ENCODE data around the gene NALF2. TPM values are rescaled to one million over a fixed set of nuclear protein-coding genes. Genes with fewer than 3 reads are reported as not detected.
A peak's percentile ranks its signal among the peaks of the same experiment; 100 is the strongest.

Gene NALF2
- total RNA-seq, 3 donors from 2014 or later: 0.33 to 0.59 TPM; not detected in 1

DNA sequence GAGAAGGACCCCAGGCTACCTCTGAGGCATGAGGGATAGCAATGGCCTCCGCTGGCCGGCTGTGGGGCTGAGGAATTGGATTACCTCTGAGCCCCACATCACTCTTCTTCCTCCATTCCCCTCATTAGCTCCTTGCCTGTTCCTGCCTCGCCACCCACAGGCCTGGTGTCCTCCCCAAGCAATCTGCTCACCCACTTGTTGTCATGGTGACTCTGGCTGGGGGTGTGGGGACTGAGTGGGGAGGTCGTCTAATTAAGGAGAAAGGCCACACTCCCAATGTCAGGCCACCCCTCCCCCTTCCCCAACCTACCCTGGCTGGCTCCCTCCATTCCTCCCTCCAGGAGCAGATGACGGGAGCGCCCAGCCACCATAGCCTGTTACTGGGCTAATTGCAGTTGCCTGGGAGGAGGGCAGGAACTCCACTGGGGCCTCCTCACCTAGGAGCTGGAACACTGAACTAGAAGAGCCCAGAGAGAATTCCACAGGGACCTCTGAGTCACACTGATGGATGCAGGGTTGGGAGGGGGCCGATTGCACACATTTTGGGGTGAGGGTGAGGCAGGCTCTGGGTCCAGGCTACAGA is 20.7 kb downstream of the NALF2 start:
- no peaks in the 10 kb centered on the region for H3K36me3 ChIP-seq
- TF ChIP-seq POLR2A (IDR thresholded peaks at IDR 0.05): no peak
- TF ChIP-seq, protein P1, sequence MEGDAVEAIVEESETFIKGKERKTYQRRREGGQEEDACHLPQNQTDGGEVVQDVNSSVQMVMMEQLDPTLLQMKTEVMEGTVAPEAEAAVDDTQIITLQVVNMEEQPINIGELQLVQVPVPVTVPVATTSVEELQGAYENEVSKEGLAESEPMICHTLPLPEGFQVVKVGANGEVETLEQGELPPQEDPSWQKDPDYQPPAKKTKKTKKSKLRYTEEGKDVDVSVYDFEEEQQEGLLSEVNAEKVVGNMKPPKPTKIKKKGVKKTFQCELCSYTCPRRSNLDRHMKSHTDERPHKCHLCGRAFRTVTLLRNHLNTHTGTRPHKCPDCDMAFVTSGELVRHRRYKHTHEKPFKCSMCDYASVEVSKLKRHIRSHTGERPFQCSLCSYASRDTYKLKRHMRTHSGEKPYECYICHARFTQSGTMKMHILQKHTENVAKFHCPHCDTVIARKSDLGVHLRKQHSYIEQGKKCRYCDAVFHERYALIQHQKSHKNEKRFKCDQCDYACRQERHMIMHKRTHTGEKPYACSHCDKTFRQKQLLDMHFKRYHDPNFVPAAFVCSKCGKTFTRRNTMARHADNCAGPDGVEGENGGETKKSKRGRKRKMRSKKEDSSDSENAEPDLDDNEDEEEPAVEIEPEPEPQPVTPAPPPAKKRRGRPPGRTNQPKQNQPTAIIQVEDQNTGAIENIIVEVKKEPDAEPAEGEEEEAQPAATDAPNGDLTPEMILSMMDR (IDR thresholded peaks at IDR 0.05): no peak
- no peak for TF ChIP-seq POLR2AphosphoS5 (IDR thresholded peaks at IDR 0.05)
- no peaks in the 10 kb centered on the region for H3K9me3 ChIP-seq
- H3K4me3 ChIP-seq: no peak overlapping the region
- intact Hi-C loops (cut with DNase I; ENCODE audit: low total_unique reads): no loop called here
- no peak for DNase-seq (ENCODE audit: low spot score in 2 of 2)
- H3K27me3 ChIP-seq: peaks cover 0 to 90% of the 10 kb centered on the region in 2 donors
- no peaks in the 10 kb centered on the region for H3K4me1 ChIP-seq
- H3K27ac ChIP-seq: no peak overlapping the region

DNA sequence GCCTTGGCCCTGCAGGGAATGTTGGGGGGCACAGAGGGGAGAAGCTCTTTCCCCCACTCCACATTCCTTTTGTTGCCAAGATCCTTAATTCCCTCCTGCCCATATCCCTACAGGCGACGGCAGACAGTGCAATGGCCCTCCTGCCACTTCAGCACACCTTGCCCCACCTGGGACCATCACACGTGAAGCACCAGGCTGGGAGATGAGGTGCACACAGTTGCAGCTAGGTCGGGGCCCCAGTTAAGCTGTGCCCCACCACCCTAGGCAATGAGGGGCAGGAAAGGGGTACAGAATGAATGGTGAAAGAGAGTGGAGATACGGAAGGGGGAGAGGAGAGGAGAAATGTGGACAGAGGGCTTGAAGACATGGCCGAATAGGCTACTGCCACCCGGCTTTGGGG is 26.2 kb downstream of the NALF2 start:
- Histone ChIP-seq H3K9me3 (peaks cover 0 to 7% of the 10 kb centered on the region in 2 donors), H3K36me3 (no peaks in the 10 kb centered on the region), H3K27me3 (peaks cover 0 to 71% of the 10 kb centered on the region in 2 donors), H3K4me3 (no peak overlapping the region), H3K4me1 (no peaks in the 10 kb centered on the region), H3K27ac (no peak overlapping the region)
- no peak for DNase-seq (ENCODE audit: low spot score in 2 of 2)
- TF ChIP-seq POLR2A (IDR thresholded peaks at IDR 0.05): no peak
- no peak for TF ChIP-seq POLR2AphosphoS5 (IDR thresholded peaks at IDR 0.05)
- TF ChIP-seq, protein P1 (IDR thresholded peaks at IDR 0.05): no peak
- intact Hi-C loops (cut with DNase I; ENCODE audit: low total_unique reads): no loop called here

DNA sequence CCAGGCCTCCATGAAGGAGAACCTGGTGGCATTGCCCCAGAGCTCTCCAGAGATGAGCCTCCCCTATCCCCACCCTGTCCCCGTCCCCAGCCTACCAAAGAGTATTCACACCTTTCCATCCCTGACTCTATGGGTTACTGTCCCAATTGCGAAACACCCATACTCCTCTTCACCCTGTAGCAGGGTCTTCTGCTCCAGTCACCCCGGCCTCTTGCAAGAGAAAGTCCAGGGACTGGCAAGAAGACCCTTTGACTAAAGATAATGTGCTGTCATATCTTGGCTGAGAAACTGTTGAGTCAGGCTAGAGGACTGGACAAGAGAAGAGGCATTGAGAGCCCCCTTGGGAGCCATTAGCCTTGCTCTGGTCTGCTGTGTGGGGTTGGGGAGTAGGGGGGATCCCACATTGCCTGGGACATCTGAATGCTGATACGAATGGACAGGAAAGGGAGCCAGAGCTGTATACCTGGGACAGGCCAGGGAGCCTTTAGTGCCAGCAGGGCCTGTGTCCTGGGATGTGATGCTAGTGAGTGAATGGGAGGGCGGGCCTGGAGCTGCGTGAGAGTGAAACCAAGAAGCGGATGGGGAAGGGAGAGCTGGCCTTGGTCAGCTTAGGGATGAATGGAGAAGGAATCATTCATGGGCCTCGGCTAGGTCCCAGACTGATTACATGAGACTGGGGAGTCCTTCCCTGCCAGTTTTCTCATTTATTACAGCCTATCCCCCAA is 27.1 kb downstream of the NALF2 start:
- DNase-seq (ENCODE audit: low spot score in 2 of 2): no peak
- Histone ChIP-seq H3K4me3 (no peak overlapping the region), H3K27ac (no peak overlapping the region), H3K27me3 (peaks cover 0 to 65% of the 10 kb centered on the region in 2 donors), H3K36me3 (no peaks in the 10 kb centered on the region), H3K9me3 (peaks cover 0 to 7% of the 10 kb centered on the region in 2 donors), H3K4me1 (no peaks in the 10 kb centered on the region)
- no peak for TF ChIP-seq POLR2A (IDR thresholded peaks at IDR 0.05)
- no peak for TF ChIP-seq POLR2AphosphoS5 (IDR thresholded peaks at IDR 0.05)
- TF ChIP-seq, protein P1 (IDR thresholded peaks at IDR 0.05): no peak
- intact Hi-C loops (cut with DNase I; ENCODE audit: low total_unique reads): no loop called here

DNA sequence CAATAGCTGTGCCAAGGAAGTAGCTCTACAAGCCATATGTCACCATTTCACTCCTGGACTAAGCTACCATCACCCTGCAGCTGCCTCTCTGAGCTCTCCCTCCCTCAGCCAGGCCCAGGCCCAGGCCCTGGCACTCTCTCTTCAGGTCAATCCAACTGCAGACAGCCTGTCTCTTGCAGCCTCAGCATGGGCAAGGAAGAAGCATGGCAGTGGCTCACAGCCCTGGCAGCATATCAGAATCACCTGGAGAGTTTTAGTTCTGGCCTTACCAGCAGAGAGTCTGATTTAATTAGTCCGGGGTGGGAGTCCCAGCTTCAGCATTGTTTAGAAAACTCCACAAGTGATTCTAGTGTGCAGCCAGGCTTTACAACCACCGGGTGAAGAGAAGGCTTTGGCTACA is 31.5 kb downstream of the NALF2 start:
- DNase-seq (ENCODE audit: low spot score in 2 of 2): no peak
- peaks cover 0 to 68% of the 10 kb centered on the region in 2 donors for H3K27me3 ChIP-seq
- H3K27ac ChIP-seq: no peak overlapping the region
- no peaks in the 10 kb centered on the region for H3K4me1 ChIP-seq
- H3K36me3 ChIP-seq: no peaks in the 10 kb centered on the region
- TF ChIP-seq POLR2AphosphoS5 (IDR thresholded peaks at IDR 0.05) (no peak), POLR2A (IDR thresholded peaks at IDR 0.05) (no peak)
- TF ChIP-seq, protein P1 (IDR thresholded peaks at IDR 0.05): no peak
- no peak overlapping the region for H3K4me3 ChIP-seq
- peaks cover 0 to 7% of the 10 kb centered on the region in 2 donors for H3K9me3 ChIP-seq
- intact Hi-C loops (cut with DNase I; ENCODE audit: low total_unique reads): no loop called here

DNA sequence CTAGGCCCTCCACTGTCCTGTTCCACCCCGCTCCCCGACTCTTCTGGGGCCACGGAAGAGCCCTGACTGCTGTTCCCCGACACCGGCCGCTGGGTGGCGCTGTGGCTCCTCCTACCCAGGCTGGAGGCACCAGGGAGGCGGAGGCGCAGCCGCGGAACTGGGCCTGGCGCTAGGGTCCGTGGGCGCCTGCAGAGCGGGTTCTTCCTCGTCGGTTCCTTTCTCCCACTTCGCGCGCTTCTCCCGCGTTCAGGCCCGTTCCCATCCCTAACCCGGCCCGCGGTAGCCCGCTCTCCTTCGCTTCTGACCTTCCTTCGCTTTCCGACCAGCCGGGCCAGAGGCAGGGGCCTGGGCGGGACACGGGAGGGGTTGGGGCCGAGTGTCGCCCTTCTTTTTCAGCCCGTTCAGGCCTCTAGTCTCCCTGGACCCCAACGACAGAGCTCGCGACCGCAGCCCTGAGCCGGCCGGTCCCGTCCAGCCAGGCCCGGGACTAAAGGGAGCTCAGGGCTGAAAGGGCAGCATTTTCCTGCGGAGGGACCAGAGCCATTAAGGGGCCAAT is 34.3 kb downstream of the NALF2 start:
- TF ChIP-seq POLR2AphosphoS5 (IDR thresholded peaks at IDR 0.05) (no peak), POLR2A (IDR thresholded peaks at IDR 0.05) (no peak)
- TF ChIP-seq, protein P1 (IDR thresholded peaks at IDR 0.05): peak in 2 of 3 donors; percentile 44 to 63
- Histone ChIP-seq H3K9me3 (peaks cover 0 to under 1% of the 10 kb centered on the region in 2 donors), H3K27ac (no peak overlapping the region), H3K27me3 (peaks cover 0 to 56% of the 10 kb centered on the region in 2 donors), H3K36me3 (no peaks in the 10 kb centered on the region), H3K4me1 (no peaks in the 10 kb centered on the region), H3K4me3 (peak overlapping the region; percentile 38 to 63 (median 45))
- intact Hi-C loops (cut with DNase I; ENCODE audit: low total_unique reads): no loop called here
- peak; percentile 23 to 64 for DNase-seq (ENCODE audit: low spot score in 2 of 2)
